NCI-H1105 treated with DMSO at 0.1 percent for 48 hours (cell line): ENCODE results near the gene CCL2.

ENCODE experiments used
- DNase-seq: peaks from one replicate; lab custom pipeline; 2025; lab: John Stamatoyannopoulos, UW

Gene CCL2

GRCh38 chr17:34265711-34266110, 10.6 kb downstream of the CCL2 start:
- DNase-seq = no peak

GRCh38 chr17:34269969-34270368, 14.9 kb downstream of the CCL2 start, which contains the start of gene CCL7:
CCL7 (plus strand) TSS chr17:34270221; CDS start chr17:34270291, 70 bp downstream.
- DNase-seq = no peak

- DNase-seq = peak; percentile 13
Observed at GRCh38 chr17:34275881-34276280, 20.8 kb downstream of the CCL2 start.

GRCh38 chr17:34276826-34277225, 21.7 kb downstream of the CCL2 start:
- no peak for DNase-seq

GRCh38 chr17:34283571-34283970, 28.5 kb downstream of the CCL2 start:
- no peak for DNase-seq

- DNase-seq = no peak
Observed at GRCh38 chr17:34285286-34285792, 30.3 kb downstream of the CCL2 start, which contains the start of gene CCL11. CCL11 (plus strand) TSS chr17:34285742; CDS start chr17:34285809, 67 bp downstream.

GRCh38 chr17:34287875-34288274, 32.8 kb downstream of the CCL2 start:
- no peak for DNase-seq

- no peak for DNase-seq
Observed at GRCh38 chr17:34290586-34290985, 35.5 kb downstream of the CCL2 start.

GRCh38 chr17:34291721-34292348, 36.8 kb downstream of the CCL2 start:
- DNase-seq = no peak

GRCh38 chr17:34299027-34299426, 43.9 kb downstream of the CCL2 start:
- DNase-seq = no peak

- DNase-seq = peak; percentile 54
Observed at GRCh38 chr17:34299956-34300577, 45.0 kb downstream of the CCL2 start.

- DNase-seq = no peak
Observed at GRCh38 chr17:34300652-34301370, 45.7 kb downstream of the CCL2 start.

GRCh38 chr17:34301986-34302385, 46.9 kb downstream of the CCL2 start:
- no peak for DNase-seq

- no peak for DNase-seq
Observed at GRCh38 chr17:34302636-34303035, 47.6 kb downstream of the CCL2 start.

GRCh38 chr17:34303606-34304005, 48.5 kb downstream of the CCL2 start:
- no peak for DNase-seq

GRCh38 chr17:34305061-34305460, 50.0 kb downstream of the CCL2 start:
- no peak for DNase-seq

GRCh38 chr17:34305606-34306005, 50.5 kb downstream of the CCL2 start:
- DNase-seq = no peak

GRCh38 chr17:34306466-34306865, 51.4 kb downstream of the CCL2 start:
- DNase-seq = no peak
